ENCODE measurements around the gene ANGPT4. TPM values are rescaled to one million over a fixed set of nuclear protein-coding genes. Genes with fewer than 3 reads are reported as not detected.

The ANGPT4 gene
- total RNA-seq, 1 experiment from 2014 or later = 1.3 TPM

DNA sequence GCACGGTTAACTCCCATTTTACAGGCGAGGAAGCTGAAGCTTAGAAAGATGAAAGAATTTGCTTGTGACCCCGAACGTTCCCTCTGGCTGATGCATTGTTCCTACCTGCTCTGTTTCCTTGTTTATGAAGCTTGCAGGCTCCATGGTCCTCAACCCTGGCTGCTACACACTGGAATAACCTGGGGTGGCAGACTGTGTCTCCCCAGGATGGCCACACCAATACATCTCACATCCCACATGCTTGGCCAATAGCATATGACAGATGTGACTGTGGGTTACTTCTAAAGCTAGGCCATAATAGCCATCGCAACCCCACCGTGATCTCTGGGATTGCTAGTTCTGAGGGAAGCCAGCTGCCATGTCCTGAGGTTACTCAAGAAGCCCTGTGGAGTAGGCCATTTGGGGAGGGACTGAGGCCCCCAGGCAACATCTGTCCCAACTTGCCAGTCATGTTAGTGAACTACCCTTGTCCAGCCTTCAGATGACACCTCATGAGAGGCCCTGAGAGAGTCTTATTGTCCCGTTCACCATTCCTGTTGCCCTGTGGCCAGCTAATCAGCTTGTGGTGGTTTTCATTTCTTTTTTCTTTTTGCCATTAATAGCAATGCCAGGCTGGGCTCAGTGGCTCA is 89.3 kb downstream of the ANGPT4 start:
- DNase-seq (ENCODE audit: low spot score) = no peak

DNA sequence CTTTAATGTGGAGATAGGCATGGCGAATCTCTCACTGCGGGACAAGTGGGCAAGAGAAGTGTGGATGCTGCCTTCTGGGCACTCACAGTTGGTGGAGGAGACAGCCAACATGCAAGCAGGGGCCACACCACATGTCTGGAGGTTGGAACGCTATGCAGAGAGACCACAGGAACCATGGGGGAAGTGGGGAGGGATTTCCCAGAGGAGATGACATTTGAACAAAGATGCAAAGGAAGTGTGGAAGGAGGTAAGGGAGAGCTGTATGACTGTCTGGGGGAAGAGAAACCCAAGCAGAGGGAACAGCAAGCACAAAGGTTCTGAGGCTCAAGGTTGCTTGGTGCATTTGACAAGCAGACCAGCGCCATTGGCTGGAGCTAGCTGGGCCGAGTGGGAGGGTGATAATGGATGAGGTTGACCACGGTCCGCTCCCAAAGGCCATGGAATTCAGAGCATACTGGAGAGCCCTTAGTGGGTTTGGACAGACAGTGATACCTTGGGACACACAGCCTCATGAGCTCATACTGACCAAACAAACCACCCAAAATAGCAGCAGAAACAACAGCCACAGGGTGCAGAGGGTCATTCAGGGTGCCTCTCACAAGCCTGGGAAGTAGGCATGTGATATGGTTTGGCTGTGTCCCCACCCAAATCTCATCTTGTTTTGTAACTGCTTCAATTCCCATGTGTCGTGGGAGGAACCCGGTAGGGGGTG is 90.3 kb downstream of the ANGPT4 start:
- no peak for DNase-seq (ENCODE audit: low spot score)

DNA sequence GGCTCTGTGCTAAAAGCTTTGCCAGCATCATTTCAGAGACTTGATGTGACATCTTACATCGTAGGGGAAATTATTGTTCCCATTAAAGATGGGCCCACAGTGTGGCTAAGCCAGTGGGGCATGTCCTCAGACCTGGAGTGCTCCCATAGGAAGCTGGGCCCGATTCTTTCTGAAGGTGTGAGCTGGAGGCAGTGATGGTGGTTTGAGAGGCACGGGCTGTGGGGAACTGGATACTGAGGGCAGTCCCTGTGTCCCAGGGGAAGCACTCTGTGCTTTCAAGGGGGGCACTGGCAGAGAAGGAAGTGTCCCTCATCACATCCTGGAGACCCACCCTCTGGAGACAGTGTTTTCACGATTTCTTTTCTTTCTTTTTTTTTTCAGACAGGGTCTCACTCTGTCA is 91.2 kb downstream of the ANGPT4 start:
- no peak for DNase-seq (ENCODE audit: low spot score)

DNA sequence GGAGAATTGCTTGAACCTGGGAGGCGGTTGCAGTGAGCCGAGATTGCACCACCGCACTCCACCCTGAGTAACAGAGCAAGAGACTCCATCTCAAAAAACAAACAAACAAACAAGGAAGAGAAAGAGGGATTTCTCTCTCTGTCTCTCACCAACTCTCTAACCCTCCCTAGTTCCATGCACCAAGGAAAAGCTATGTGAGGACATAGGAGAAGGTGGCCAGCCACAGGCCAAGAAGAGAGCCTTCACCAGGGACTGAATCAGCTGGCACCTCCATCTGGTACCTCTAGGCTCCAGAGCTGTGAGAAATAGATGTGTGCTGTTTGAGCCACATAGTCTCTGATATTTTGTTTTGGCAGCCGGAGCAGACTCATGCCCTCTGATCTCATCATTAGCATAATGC is 91.6 kb downstream of the ANGPT4 start:
- no peak for DNase-seq (ENCODE audit: low spot score)

DNA sequence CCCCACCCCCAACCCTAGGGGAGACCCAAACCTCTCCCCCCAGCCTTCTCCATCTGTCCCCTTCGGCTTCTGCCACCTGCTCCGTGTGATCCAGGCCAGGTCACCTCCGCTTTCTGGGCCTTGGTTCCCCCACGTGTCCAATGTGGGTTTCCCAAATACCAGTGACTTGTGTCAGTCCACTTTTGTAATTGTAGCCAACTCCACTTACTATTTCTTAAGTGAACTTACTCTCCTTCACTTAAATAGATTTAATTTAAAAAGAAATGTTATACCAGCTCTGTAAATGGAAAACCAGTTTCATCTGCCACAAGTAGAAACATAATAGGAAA is 92.6 kb downstream of the ANGPT4 start:
- no peak for DNase-seq (ENCODE audit: low spot score)

DNA sequence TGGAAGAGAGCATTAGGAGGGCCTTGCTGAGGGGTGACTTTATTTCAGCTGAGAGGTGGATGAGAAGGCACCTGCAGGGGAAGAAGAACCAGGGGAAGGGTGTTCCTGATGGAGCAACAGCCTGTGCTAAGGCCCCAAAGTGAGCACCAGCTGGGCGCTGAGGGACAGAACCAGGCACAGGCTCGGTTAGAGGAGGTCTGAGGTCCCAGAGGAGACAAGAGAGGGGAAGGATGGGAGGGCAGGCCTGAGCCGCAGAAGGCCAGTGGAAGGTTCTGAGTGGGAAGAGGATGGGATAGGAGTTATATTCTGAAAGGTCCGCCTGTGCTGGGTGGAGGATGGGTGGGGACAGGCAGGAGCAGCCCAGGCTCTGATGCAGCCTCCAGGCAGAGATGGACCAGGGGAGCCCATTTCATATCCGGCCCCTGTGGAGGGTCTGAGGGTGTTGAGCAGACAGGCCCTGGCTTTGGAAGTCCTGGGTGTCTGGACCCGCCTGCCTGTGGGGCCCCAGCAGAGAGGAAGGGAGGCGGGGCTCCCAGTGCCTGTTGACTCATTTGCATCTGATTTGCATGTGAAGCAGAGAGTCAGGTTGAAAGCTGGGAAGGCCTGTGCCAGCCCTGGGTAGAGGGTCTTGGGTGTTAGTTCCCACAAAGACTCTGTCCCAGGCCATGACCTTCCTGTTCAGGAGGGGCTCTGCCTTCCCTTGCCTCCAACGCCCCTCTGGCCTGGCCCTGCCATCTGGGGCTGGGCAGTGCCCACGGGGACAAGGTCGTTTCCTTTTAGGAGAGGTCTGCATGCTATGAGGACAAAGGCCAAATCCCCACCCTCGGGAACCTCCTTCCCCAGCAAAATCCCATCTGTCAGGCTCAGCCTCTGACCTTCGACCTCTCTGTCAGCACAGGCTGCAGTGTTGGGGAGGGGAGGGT is 93.2 kb downstream of the ANGPT4 start:
- no peak for DNase-seq (ENCODE audit: low spot score)

DNA sequence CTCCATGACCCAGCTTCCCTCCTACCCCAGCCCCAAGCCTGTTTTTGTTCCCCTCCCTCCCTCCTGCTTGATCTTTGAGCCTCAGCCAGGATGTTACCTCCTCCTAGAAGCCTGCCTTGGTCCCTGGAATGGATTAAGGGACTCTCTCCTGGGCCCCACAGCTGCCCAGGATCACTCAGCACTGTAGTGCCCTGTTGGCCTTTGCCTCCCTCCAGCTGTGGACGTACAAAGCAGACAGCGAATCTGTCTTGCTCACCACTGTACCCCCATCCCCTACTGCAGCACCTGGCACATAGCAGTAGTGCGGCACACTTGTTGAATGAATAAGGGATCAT is 94.4 kb downstream of the ANGPT4 start:
- no peak for DNase-seq (ENCODE audit: low spot score)

DNA sequence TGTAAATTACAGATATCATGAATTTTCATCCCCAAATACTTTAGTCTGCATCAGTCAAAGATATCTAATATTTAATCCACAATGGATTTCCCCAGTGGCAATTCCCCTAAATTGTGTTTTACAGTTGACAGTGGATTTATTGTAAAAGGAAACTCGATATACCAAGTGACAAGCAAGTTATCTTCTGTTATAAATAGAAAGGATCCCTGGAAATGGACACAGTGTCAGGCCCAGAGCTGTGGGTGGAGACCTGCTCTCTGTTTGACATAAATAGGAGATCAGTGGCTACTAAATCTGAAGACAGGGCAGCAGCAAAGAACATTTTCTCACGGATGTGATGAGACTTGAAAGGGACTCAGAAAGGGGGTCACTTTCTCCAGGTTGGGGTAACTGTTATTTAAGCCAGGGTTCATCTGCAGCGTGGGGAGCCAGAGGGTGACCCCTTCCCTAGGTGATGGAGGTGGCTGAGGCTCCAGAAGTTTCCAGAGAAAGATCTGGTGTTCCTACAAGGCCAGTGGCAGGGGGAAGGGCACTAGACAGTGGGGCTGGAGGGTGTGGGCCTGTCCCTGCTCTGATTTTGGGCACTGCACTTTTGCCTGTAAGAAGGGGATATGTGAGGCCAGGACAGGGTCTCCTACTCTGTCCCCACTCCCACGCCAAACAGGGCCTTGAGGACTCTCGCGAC is 94.9 kb downstream of the ANGPT4 start:
- no peak for DNase-seq (ENCODE audit: low spot score)

DNA sequence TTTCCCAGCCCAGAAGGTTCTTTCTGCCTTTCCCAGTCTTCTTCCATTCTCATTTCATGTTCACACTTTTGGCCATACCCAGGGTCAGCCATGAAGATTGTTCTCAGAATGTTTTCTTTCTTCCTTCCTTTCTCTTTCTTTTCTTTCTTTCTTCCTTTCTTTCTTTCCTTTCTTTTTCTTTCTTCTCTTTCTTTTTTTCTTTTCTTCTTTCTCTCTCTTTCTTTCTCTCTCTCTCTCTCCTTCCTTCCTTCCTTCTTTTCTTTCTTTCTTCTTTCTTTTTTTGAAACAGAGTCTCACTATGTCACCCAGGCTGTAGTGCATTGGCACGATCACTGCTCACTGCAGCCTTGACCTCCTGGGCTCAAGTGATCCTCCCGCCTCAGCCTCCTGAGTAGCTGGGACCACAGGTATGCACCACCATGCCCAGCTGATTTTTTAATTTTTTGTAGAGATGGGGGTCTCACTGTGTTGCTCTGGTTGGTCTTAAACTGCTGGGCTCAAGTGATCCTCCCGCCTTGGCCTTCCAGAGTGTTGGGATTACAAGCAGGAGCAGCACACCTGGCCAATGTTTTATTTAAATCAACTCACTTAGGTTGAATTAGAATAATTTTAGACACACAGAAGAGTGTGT is 95.7 kb downstream of the ANGPT4 start:
- no peak for DNase-seq (ENCODE audit: low spot score)

Other genes with a start within 250 kb of the ANGPT4 start
- gene SCRT2, start 240.5 kb downstream of the ANGPT4 start, total RNA-seq (2014; rRNA removed; shearing (Covaris generic)) = not detected in 2 replicates
- gene SLC52A3, start 147.8 kb downstream of the ANGPT4 start, total RNA-seq (2014; rRNA removed; shearing (Covaris generic)) = 0.12 TPM in 1 of 2 replicates, not detected in the other
- gene FAM110A, start 82.6 kb downstream of the ANGPT4 start, total RNA-seq (2014; rRNA removed; shearing (Covaris generic)) = 2.3 and 6.7 TPM in 2 replicates
- not detected in 2 replicates for gene RSPO4, start 86.0 kb upstream of the ANGPT4 start, total RNA-seq (2014; rRNA removed; shearing (Covaris generic))
- 69.2 and 92.5 TPM in 2 replicates for gene PSMF1, start 202.3 kb upstream of the ANGPT4 start, total RNA-seq (2014; rRNA removed; shearing (Covaris generic))

All from H4 (cell line).